AG09309 (cell line): Measurements from ENCODE around the gene ZFAND3.

ENCODE experiments used
- DNase-seq: peaks from one replicate; pipeline ENCODE4 v3.0.0-alpha.2; 2010; ENCODE audit warnings: low read depth
- H3K4me3 ChIP-seq: 2 replicates; pipeline ENCODE4 v1.5.1; 2011; ENCODE audit warnings: mild to moderate bottlenecking, low read depth, low read length, moderate library complexity; ENCODE audit not compliant: control insufficient read depth
- CTCF ChIP-seq: IDR thresholded peaks from 2 replicates; pipeline ENCODE4 v1.5.1; 2011; ENCODE audit warnings: mild to moderate bottlenecking, low read depth, low read length, inconsistent platforms; ENCODE audit not compliant: insufficient read depth, control insufficient read depth; ENCODE audit errors: missing control alignments

The ZFAND3 gene

GRCh38 chr6:38157905-38158304 lies 338.4 kb downstream of the ZFAND3 start:
- no peak for TF ChIP-seq CTCF
- no peak for DNase-seq

GRCh38 chr6:38158762-38159350 lies 339.3 kb downstream of the ZFAND3 start:
- no peak overlapping the region for H3K4me3 ChIP-seq
- no peak for DNase-seq
- TF ChIP-seq CTCF: no peak

More at GRCh38 chr6:38157905-38158304, 338.4 kb downstream of the ZFAND3 start:
- no peak overlapping the region for H3K4me3 ChIP-seq

- no peak for TF ChIP-seq CTCF
- DNase-seq: no peak
- no peak overlapping the region for H3K4me3 ChIP-seq
Observed at GRCh38 chr6:38159596-38159995, 340.1 kb downstream of the ZFAND3 start.

GRCh38 chr6:38160831-38161230 lies 341.3 kb downstream of the ZFAND3 start:
- H3K4me3 ChIP-seq: no peak overlapping the region
- no peak for DNase-seq
- TF ChIP-seq CTCF: no peak

- DNase-seq: no peak
- no peak for TF ChIP-seq CTCF
- H3K4me3 ChIP-seq: no peak overlapping the region
Observed at GRCh38 chr6:38161331-38161730, 341.8 kb downstream of the ZFAND3 start.

GRCh38 chr6:38161754-38162492 lies 342.4 kb downstream of the ZFAND3 start:
- H3K4me3 ChIP-seq: no peak overlapping the region
- no peak for TF ChIP-seq CTCF
- DNase-seq: no peak
